SK-N-SH (cell line): ENCODE results near the gene USP36. TPM values are rescaled to one million over a fixed set of nuclear protein-coding genes. Genes with fewer than 3 reads are reported as not detected.

Experiments used
- CTCF ChIA-PET: fragments of 300-600, 350-600 bp; formaldehyde crosslinking; extraction: SDS; loops from one replicate; lab custom pipeline; 2021; lab: Yijun Ruan, JAX
- POLR2A ChIA-PET: fragments of 350-600 bp; sonication (Branson Sonifier 250); formaldehyde crosslinking; extraction: SDS; loops from one replicate; lab custom pipeline; 2020; ENCODE audit warnings: antibody characterized with exemption, inconsistent platforms; lab: Yijun Ruan, JAX
- DNase-seq: peaks from one replicate; pipeline ENCODE4 v3.0.0; 2012
- H2AFZ ChIP-seq: fragments of 200-600 bp; sonication (generic); 2 replicates; pipeline ENCODE4 v1.8.1; 2016; ENCODE audit warnings: antibody characterized with exemption, mild to moderate bottlenecking, low read depth
- H3F3A ChIP-seq: fragments of 200-600 bp; sonication (generic); replicated peaks from 2 replicates; pipeline ENCODE3; 2016; ENCODE audit warnings: antibody characterized with exemption, mild to moderate bottlenecking; ENCODE audit not compliant: insufficient read depth
- H3K27ac ChIP-seq, 2 experiments: fragments of 200-500 bp in 1 of 2; fragments of 200-600 bp in 1 of 2; sonication (Bioruptor generic) in 1 of 2; sonication (generic), shearing (Covaris generic) in 1 of 2; 2 replicates each; pipeline versions ENCODE4 v1.5.1 to v1.6.1; 2014 to 2016; ENCODE audit warnings: low read depth in 2 of 2, inconsistent platforms in 1 of 2, low read length in 1 of 2, mild to moderate bottlenecking in 1 of 2, mixed read lengths in 1 of 2
- H3K27me3 ChIP-seq: fragments of 200-600 bp; sonication (generic), shearing (Covaris generic); 2 replicates; pipeline ENCODE4 v1.6.1; 2016; ENCODE audit warnings: mixed run types; ENCODE audit not compliant: insufficient read depth
- H3K36me3 ChIP-seq, 2 experiments: fragments of 200-500 bp in 1 of 2; fragments of 200-600 bp in 1 of 2; sonication (Bioruptor generic) in 1 of 2; sonication (generic) in 1 of 2; replicated peaks in 1 of 2; 2 replicates each; pipeline versions ENCODE3 to v1.5.1; 2014 to 2016; ENCODE audit warnings: low read length in 1 of 2, mild to moderate bottlenecking in 1 of 2; ENCODE audit not compliant: insufficient read depth in 2 of 2, control insufficient read depth in 1 of 2
- H3K4me1 ChIP-seq, 2 experiments: fragments of 200-500 bp in 1 of 2; fragments of 200-600 bp in 1 of 2; sonication (Bioruptor generic) in 1 of 2; sonication (generic), shearing (Covaris generic) in 1 of 2; 2 replicates each; pipeline versions ENCODE4 v1.5.1 to v1.6.1; 2014 to 2016; ENCODE audit warnings: low read depth in 1 of 2, low read length in 1 of 2, mixed run types in 1 of 2; ENCODE audit not compliant: insufficient read depth in 2 of 2, control insufficient read depth in 1 of 2
- H3K4me2 ChIP-seq: fragments of 200-600 bp; sonication (generic), shearing (Covaris generic); 2 replicates; pipeline ENCODE4 v1.6.1; 2017; ENCODE audit warnings: mixed run types
- H3K4me3 ChIP-seq, 2 experiments: fragments of 200-500 bp in 1 of 2; fragments of 200-600 bp in 1 of 2; sonication (Bioruptor generic) in 1 of 2; sonication (generic), shearing (Covaris generic) in 1 of 2; 2 replicates each; pipeline versions ENCODE4 v1.5.1 to v1.8.1; 2014 to 2016; ENCODE audit warnings: low read depth in 2 of 2, inconsistent platforms in 1 of 2, low read length in 1 of 2, mild to moderate bottlenecking in 1 of 2, mixed read lengths in 1 of 2, moderate library complexity in 1 of 2
- H3K79me2 ChIP-seq: fragments of 200-600 bp; sonication (generic); 2 replicates; pipeline ENCODE4 v1.8.1; 2017; ENCODE audit warnings: mild to moderate bottlenecking; ENCODE audit not compliant: insufficient read depth
- H3K9ac ChIP-seq: fragments of 200-600 bp; sonication (generic); 2 replicates; pipeline ENCODE4 v1.6.1; 2017; ENCODE audit warnings: mixed run types
- H3K9me2 ChIP-seq: fragments of 200-600 bp; sonication (generic); 2 replicates; pipeline ENCODE4 v1.6.1; 2017; ENCODE audit warnings: mixed run types
- H3K9me3 ChIP-seq: fragments of 200-600 bp; sonication (generic); 2 replicates; pipeline ENCODE4 v1.6.1; 2017; ENCODE audit warnings: mixed run types, mild to moderate bottlenecking, moderate library complexity
- H4K20me1 ChIP-seq: fragments of 200-600 bp; sonication (generic); 2 replicates; pipeline ENCODE4 v1.6.1; 2017; ENCODE audit warnings: mild to moderate bottlenecking, mixed run types; ENCODE audit not compliant: insufficient read depth
- CHD2 ChIP-seq: fragments of 150-350 bp; IDR thresholded peaks from 2 replicates; pipeline ENCODE4 v1.6.1; 2018; ENCODE audit warnings: low read length; ENCODE audit not compliant: partially characterized antibody
- CTCF ChIP-seq: fragments of 200-600 bp; sonication (generic); IDR thresholded peaks from 2 replicates; pipeline ENCODE4 v1.6.1; 2017; ENCODE audit warnings: antibody characterized with exemption, mild to moderate bottlenecking, moderate library complexity
- ELF1 ChIP-seq: IDR thresholded peaks from 2 replicates; pipeline ENCODE4 v1.4.0; 2012
- IRF3 ChIP-seq: fragments of 150-350 bp; IDR thresholded peaks from 2 replicates; pipeline ENCODE4 v1.6.1; 2016; ENCODE audit warnings: mild to moderate bottlenecking, low read depth, low read length
- JUND ChIP-seq: IDR thresholded peaks from 2 replicates; pipeline ENCODE4 v1.4.0; 2012
- RAD21 ChIP-seq: IDR thresholded peaks from 2 replicates; pipeline ENCODE4 v1.6.1; 2012; ENCODE audit warnings: mild to moderate bottlenecking, low read length
- RCOR1 ChIP-seq: fragments of 150-350 bp; IDR thresholded peaks from 2 replicates; pipeline ENCODE4 v1.6.1; 2017; ENCODE audit warnings: antibody characterized with exemption, low read length
- REST ChIP-seq: IDR thresholded peaks from 2 replicates; pipeline ENCODE4 v1.6.1; 2012; ENCODE audit warnings: mild to moderate bottlenecking, low read depth, low read length, moderate library complexity
- RFX5 ChIP-seq: IDR thresholded peaks from 2 replicates; pipeline ENCODE4 v1.6.1; 2012; ENCODE audit warnings: mild to moderate bottlenecking, improper control_type of control experiment, low read length
- RXRA ChIP-seq: IDR thresholded peaks from 2 replicates; pipeline ENCODE4 v1.4.0; 2012; ENCODE audit warnings: low read depth, mild to moderate bottlenecking, borderline replicate concordance
- SMC3 ChIP-seq: IDR thresholded peaks from 2 replicates; pipeline ENCODE4 v1.6.1; 2012; ENCODE audit warnings: low read depth, low read length, improper control_type of control experiment
- USF2 ChIP-seq: fragments of 150-350 bp; IDR thresholded peaks from 2 replicates; pipeline ENCODE4 v1.6.1; 2017; ENCODE audit warnings: antibody characterized with exemption, low read length, low read depth, borderline replicate concordance
- ZBTB33 ChIP-seq: IDR thresholded peaks from 2 replicates; pipeline ENCODE4 v1.4.0; 2012; ENCODE audit warnings: low read depth, borderline replicate concordance
- WGBS: methylation state at CpG from one replicate; pipeline ENCODE4 v1.1.6; 2017; ENCODE audit warnings: low lambda C conversion rate; 5-methylcytosine and 5-hydroxymethylcytosine counted together
- polyA plus RNA-seq, 3 experiments: library from polyadenylated mRNA; depleted of rRNA; stranded (reverse); fragments of >200 nt; gene quantifications; 2 replicates each; pipeline ENCODE4 v1.2.3, GENCODE V29; 2012

USP36 gene
- polyA plus RNA-seq, 1 of the 3 experiments (the other 2 are of a cell fraction): 34.6 TPM

GRCh38 chr17:78790552-78790951, 50.1 kb downstream of the USP36 start:
- ChIA-PET POLR2A (no interaction called here), CTCF (interaction anchor here (1.0 to 2.8 kb wide), 4 partner anchors 8 to 293 kb away, joined by 3 to 11 read pairs (median 7); no protein-coding TSS in a partner anchor)
- Histone ChIP-seq H3K36me3 (peaks cover 13 to 20% of the 10 kb centered on the region in 2 experiments), H3K27me3 (no peaks in the 10 kb centered on the region), H3K27ac (peak overlapping the region in 1 of 2 experiments; percentile 52; a peak in 1 of 4 replicates), H3K4me3 (no peak overlapping the region), H3F3A (peaks cover 24% of the 10 kb centered on the region), H2AFZ (no peak overlapping the region), H4K20me1 (no peaks in the 10 kb centered on the region), H3K9me3 (no peaks in the 10 kb centered on the region), H3K9me2 (no peaks in the 10 kb centered on the region), H3K4me2 (0 out of 2 replicates have a peak overlapping the region, but pooled peaks have one; percentile 40), H3K4me1 (peaks cover 20% of the 10 kb centered on the region in 2 experiments; a peak in 2 of 4 replicates), H3K79me2 (no peaks in the 10 kb centered on the region), H3K9ac (no peak overlapping the region)
- DNase-seq: no peak
- 93% methylated on average over 4 of the region's 4 CpGs for WGBS
- TF ChIP-seq RCOR1 (no peak), ZBTB33 (no peak), REST (no peak), RFX5 (no peak), CTCF (no peak), SMC3 (no peak), ELF1 (no peak), JUND (no peak), USF2 (no peak), RXRA (no peak), IRF3 (no peak), CHD2 (no peak), RAD21 (no peak)
